ENCODE measurements around the gene WDR91.

Gene WDR91

DNA sequence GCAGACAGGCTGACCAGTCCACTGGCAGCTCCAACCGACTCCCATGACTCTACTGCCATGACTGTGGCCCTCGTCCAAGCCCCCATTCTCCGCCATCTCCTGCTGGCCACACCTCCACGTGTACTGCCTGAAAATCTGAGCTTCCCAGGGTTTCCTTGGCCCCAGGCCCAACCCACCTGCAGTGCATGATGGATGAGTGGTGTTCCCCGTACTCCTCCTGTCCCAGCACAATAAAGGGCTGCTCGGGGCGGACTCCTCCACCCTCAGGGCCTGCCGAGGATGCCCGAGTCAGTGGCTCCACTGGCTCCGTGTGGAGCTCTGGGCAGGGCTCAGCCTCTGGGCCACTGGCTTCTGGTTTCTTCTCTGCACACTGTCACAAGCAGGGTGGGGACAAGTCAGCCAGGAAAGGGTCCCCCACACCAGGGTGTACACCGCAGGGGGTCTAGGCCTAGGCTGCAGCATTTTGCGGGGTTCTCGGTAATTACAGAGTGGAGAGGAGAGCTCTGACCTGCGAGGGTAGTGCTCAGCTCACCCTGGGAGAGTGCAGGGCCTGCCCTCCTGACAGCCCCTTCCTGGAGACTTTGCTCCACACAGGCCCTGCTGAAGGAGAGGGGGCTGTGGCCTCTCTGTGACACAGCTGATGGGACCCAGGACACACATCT, 15.2 kb downstream of the WDR91 start:
- DNase-seq: no peak

GRCh38 chr7:135195156-135195555, 16.2 kb downstream of the WDR91 start:
- no peak for DNase-seq

GRCh38 chr7:135194494-135195095, 16.7 kb downstream of the WDR91 start:
- no peak for DNase-seq

DNA sequence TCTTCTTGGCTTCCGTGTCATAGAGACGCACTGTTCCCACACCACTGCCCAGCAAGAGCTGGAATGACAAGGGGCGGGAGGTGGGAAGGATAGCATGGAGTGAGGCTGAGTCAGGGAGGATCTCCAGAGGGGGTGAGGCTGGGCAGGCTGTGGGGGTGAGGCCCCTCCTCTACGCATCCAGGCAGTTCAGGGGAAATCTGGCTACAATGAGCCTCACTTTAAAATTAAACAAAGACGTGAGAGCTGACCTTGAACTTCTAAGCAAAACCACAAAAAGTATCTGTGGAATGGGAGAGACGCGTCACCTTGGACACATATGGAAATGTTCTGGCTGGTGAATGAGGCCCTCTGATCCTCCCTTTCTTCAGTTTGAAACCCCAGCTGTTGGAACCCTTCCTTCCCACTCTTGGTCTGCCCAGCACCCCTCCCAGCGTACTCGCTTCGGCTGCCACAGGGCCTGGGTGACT, 17.7 kb downstream of the WDR91 start:
- DNase-seq: no peak

DNA sequence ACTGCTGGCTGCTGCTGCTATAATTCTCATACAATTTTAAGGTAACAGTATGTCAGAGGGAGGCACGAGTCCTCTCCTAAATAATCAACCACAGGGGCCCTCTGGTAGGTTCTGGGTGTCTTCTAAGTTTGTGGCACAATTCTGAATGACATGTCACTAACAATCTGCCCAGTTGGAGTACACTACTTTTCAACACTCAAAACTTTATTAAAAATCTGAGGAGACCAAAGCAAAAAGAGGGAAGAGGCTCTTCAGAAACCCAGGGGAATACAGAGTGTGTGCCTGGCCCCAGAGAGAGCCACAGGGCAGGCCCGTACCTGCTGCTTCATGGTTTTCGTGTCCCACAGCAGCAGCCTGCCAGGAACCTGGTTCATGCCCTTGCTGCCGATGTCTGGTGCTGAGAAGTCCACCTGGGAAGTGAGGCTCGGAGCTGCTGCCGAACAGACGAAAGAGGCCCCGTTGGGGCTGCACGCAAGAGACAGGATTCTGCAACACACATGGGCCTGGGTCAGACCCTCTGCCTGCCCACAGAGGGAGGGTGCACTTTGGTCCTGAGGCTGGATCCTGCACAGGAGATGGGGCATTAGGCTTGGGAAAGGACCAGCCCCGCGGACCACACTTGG, 18.3 kb downstream of the WDR91 start:
- DNase-seq: no peak

GRCh38 chr7:135190703-135191102, 20.6 kb downstream of the WDR91 start:
- DNase-seq: no peak

- DNase-seq: no peak
These were observed 21.4 kb downstream of the WDR91 start for GRCh38 chr7:135189961-135190360.

DNA sequence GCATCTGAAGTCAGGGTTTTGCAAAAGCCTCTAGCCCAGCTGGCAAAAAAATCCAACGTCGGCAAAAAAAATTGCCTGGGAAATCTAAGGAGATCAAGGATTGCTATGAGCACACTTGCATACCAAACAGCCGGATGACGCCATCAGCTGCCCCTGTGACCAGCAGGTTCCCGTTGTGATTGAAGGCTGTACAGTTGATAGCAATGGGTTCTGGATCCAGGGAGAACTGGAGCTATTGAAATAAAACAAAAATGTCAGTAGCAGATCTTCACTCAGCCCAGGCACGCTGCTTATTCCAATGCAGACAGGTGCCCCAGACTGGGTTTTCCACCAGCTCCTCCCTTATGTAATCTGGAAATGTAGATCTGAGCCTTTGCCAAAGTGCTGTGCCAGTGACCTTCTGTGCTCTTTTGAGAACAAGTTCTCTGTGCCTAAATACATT, 22.1 kb downstream of the WDR91 start:
- no peak for DNase-seq

- DNase-seq: no peak
These were observed 22.9 kb downstream of the WDR91 start for GRCh38 chr7:135188298-135188984.

DNA sequence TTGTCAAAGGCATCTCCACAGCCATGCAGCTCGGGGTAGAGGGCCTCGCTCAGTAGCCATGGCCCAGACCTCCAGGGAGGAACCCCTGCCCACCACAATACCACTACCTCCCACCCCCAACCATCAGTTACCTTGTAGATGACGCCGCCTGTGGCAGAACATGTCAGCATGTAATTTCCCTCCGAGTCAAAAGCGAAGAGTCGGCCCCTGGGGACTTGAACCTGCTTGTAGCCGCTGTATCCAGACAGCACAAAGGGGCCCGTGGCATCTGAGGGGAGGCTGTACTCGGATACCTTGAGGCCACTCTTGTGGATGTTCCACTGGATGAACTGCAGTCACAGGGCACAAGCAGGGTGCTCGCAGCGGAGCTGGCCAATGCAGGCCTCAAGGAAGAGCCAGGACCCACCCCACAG, 24.5 kb downstream of the WDR91 start:
- DNase-seq: no peak

DNA sequence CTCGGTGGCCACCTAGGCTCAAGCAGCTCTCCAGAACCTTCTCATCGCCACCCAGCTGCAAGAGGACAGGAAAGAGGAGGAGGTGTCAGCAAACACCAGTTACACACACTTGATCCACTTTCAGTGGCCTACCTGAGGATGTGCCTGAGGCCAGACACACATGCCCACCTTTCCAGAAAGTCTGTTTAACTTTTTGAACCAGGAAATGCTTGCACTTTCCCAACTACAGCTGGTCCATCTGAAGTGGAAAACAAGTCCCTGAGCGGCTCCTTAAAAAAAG, 25.1 kb downstream of the WDR91 start:
- no peak for DNase-seq

- no peak for DNase-seq
These were observed 25.7 kb downstream of the WDR91 start for GRCh38 chr7:135185471-135186260.

DNA sequence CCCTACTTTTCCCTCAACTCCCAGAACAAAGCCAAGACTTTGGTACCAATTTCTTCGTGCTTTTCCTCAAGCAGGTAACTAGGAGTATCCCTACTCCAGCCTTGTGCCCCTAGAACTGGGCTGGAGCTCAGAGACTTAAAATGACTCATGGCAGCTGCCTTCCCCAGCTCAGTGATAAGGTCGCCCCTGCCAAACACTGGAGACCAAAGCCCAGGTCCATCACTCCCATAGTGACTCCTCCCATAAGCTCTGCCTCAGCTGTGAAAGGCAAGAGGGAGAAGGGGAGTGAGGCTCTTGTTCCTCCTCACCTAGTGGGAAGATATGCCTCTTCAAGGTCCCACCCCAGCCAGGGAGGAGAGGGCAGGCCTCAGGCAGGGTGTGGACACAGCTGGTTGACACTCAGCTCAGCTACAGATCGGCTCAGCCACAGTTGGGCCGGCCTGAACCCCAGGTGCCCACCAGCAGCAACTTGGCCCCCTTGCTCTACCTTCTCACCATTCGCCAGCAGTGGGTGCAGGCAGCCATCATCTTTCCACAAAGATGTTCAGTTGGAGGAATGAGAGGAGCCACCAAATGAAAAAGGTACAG, 27.0 kb downstream of the WDR91 start:
- no peak for DNase-seq

- no peak for DNase-seq
These were observed 27.8 kb downstream of the WDR91 start for GRCh38 chr7:135183478-135183877.

GRCh38 chr7:135181929-135182678, 29.2 kb downstream of the WDR91 start:
- no peak for DNase-seq

GRCh38 chr7:135181261-135181928, 29.9 kb downstream of the WDR91 start:
- DNase-seq: no peak

GRCh38 chr7:135180122-135180521, 31.2 kb downstream of the WDR91 start:
- DNase-seq: no peak

DNA sequence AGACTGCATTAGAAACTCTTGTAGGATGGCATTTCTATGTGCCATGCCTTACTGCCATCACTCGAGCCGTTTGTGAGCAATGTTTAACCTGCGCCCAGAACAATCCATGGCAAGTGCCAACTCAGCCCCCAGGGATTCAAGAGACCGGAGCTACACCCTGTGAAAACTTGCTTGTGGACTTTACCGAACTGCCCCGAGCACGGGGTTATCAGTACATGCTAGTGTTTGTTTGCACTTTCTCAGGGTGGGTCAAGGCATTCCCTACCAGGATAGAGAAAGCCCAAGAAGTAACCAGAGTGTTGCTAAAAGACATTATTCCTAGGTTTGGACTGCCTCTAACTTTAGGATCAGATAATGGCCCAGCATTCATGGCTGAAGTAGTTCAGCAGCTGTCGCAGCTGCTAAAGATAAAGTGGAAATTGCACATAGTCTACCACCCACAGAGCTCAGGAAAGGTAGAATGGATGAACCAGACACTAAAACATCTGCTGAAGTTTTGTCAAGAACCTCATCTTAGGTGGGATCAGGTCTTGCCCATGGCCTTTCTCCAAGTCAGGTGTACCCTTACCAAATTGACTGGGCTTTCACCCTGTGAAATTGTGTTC, 31.9 kb downstream of the WDR91 start:
- DNase-seq: no peak

DNA sequence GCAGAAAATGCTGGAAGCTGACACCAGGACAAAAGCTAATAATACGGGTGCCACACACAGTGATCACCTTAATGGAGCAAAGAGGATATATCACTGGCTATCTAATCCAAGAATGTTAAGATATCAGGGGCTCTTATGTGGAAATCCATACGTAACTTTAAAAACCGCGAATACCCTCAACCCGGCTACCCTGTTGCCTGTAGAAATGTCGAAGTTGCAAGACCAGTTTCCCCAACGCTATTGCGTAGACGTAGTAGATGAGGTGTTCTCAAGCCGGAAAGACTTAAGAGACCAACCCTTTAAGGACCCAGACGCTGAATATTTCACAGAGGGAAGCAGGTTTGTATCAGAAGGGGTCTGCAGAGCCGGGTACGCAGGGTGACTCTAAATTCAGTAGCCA, 33.0 kb downstream of the WDR91 start:
- no peak for DNase-seq

- no peak for DNase-seq
These were observed 34.2 kb downstream of the WDR91 start for GRCh38 chr7:135177028-135177696.

Data from NCI-H1436 treated with DMSO at 0.1 percent for 48 hours (cell line).